H1 (cell line): ENCODE measurements around the gene LBX1. TPM values are rescaled to one million over a fixed set of nuclear protein-coding genes. Genes with fewer than 3 reads are reported as not detected.

Experiments
- CTCF ChIA-PET: fragments of 300-600 bp; sonication (Branson Sonifier 250); formaldehyde crosslinking; loops from one replicate; lab custom pipeline; 2021; ENCODE audit not compliant: partially characterized antibody; lab: Charles Lee
- POLR2A ChIA-PET: fragments of 300-600 bp; sonication (Branson Sonifier 250); formaldehyde crosslinking; loops from one replicate; lab custom pipeline; 2021; ENCODE audit warnings: inconsistent platforms; ENCODE audit not compliant: partially characterized antibody; lab: Charles Lee
- DNase-seq, 2 experiments: peaks; one replicate each; pipeline versions ENCODE4 v3.0.0 to v3.0.0-alpha.2; 2010 to 2022; ENCODE audit warnings: low spot score in 2 of 2, low read depth in 1 of 2, mixed read lengths in 1 of 2
- FAIRE-seq: peaks from 2 replicates; lab custom pipeline; 2011; peaks lifted over from hg19 to GRCh38; lab: Jason Lieb, UNC
- H2AFZ ChIP-seq: 2 replicates; pipeline ENCODE4 v1.8.1; 2012; ENCODE audit warnings: low read length, inconsistent platforms
- H2AK5ac ChIP-seq: 2 replicates; pipeline ENCODE4 v1.6.1; 2013; ENCODE audit warnings: low read depth, low read length
- H2BK120ac ChIP-seq: replicated peaks from 2 replicates; pipeline ENCODE3; 2013; ENCODE audit warnings: low read depth, low read length, inconsistent platforms
- H2BK12ac ChIP-seq: 2 replicates; pipeline ENCODE4 v1.6.1; 2013; ENCODE audit warnings: low read depth, low read length
- H2BK15ac ChIP-seq: 2 replicates; pipeline ENCODE4 v1.6.1; 2013; ENCODE audit warnings: low read length
- H2BK20ac ChIP-seq: 2 replicates; pipeline ENCODE4 v1.6.1; 2013; ENCODE audit warnings: low read length
- H2BK5ac ChIP-seq: 2 replicates; pipeline ENCODE4 v1.6.1; 2013; ENCODE audit warnings: low read depth, low read length
- H3K14ac ChIP-seq: 2 replicates; pipeline ENCODE4 v1.6.1; 2013; ENCODE audit warnings: inconsistent platforms; ENCODE audit not compliant: insufficient read length
- H3K18ac ChIP-seq: 2 replicates; pipeline ENCODE4 v1.6.1; 2013; ENCODE audit warnings: low read length; ENCODE audit errors: extremely low read depth
- H3K23ac ChIP-seq: 2 replicates; pipeline ENCODE4 v1.6.1; 2013; ENCODE audit warnings: inconsistent platforms; ENCODE audit not compliant: insufficient read length
- H3K23me2 ChIP-seq: 2 replicates; pipeline ENCODE4 v1.6.1; 2013; ENCODE audit warnings: low read depth, low read length
- H3K27ac ChIP-seq: 2 replicates; pipeline ENCODE4 v1.6.1; 2011; ENCODE audit warnings: low read depth, low read length, inconsistent platforms
- H3K27me3 ChIP-seq, 4 experiments: replicated peaks in 1 of 4; 1 replicate in 1 of 4; 2 replicates in 3 of 4; pipeline versions ENCODE4 v1.6.1 to v1.8.1; 2011 to 2013; ENCODE audit warnings: low read length in 3 of 4, mild to moderate bottlenecking in 3 of 4, inconsistent platforms in 2 of 4, mixed read lengths in 2 of 4, moderate library complexity in 1 of 4; ENCODE audit not compliant: control insufficient read depth in 3 of 4, insufficient read depth in 3 of 4; ENCODE audit errors: extremely low read depth in 1 of 4
- H3K36me3 ChIP-seq, 4 experiments: 2 replicates each; pipeline versions ENCODE4 v1.6.1 to v1.8.1; 2011 to 2013; ENCODE audit warnings: mild to moderate bottlenecking in 4 of 4, low read length in 3 of 4, moderate library complexity in 2 of 4, control low read depth in 1 of 4, inconsistent platforms in 1 of 4; ENCODE audit not compliant: insufficient read depth in 4 of 4, control insufficient read depth in 2 of 4
- H3K4ac ChIP-seq: replicated peaks from 2 replicates; pipeline ENCODE3; 2013; ENCODE audit warnings: low read length, low read depth, mixed read lengths, inconsistent platforms; ENCODE audit not compliant: insufficient read length
- H3K4me1 ChIP-seq, 4 experiments: replicated peaks in 1 of 4; 1 replicate in 1 of 4; 2 replicates in 3 of 4; pipeline versions ENCODE4 v1.6.1 to v1.8.1; 2011 to 2013; ENCODE audit warnings: low read length in 3 of 4, inconsistent platforms in 2 of 4, mixed read lengths in 1 of 4; ENCODE audit not compliant: insufficient read depth in 4 of 4, control insufficient read depth in 3 of 4
- H3K4me2 ChIP-seq, 2 experiments: 2 replicates each; pipeline versions ENCODE4 v1.6.1 to v1.8.1; 2011 to 2013; ENCODE audit warnings: low read depth in 2 of 2, low read length in 2 of 2, control low read depth in 1 of 2, inconsistent platforms in 1 of 2, mild to moderate bottlenecking in 1 of 2; ENCODE audit not compliant: insufficient read depth in 1 of 2
- H3K4me3 ChIP-seq, 4 experiments: fragments of 200-600, 300-600 bp in 1 of 4; sonication (generic), shearing (Covaris generic), sonication (Bioruptor Twin) in 1 of 4; 2 replicates each; pipeline versions ENCODE4 v1.5.1 to v1.8.1; 2011 to 2016; ENCODE audit warnings: low read length in 4 of 4, low read depth in 3 of 4, control low read depth in 2 of 4, inconsistent platforms in 2 of 4, mild to moderate bottlenecking in 2 of 4, mixed read lengths in 1 of 4, moderate library complexity in 1 of 4; ENCODE audit not compliant: insufficient read depth in 2 of 4; ENCODE audit errors: extremely low read depth in 1 of 4
- H3K56ac ChIP-seq: replicated peaks from 2 replicates; pipeline ENCODE3; 2013; ENCODE audit warnings: low read depth, mild to moderate bottlenecking, mixed read lengths, low read length, inconsistent platforms; ENCODE audit not compliant: insufficient read length
- H3K79me1 ChIP-seq: 2 replicates; pipeline ENCODE4 v1.6.1; 2013; ENCODE audit warnings: low read depth, low read length, control low read depth
- H3K79me2 ChIP-seq, 2 experiments: 2 replicates each; pipeline versions ENCODE4 v1.6.1 to v1.8.1; 2012 to 2013; ENCODE audit warnings: low read length in 2 of 2, mild to moderate bottlenecking in 2 of 2, inconsistent platforms in 1 of 2; ENCODE audit not compliant: insufficient read depth in 2 of 2, control insufficient read depth in 1 of 2
- H3K9ac ChIP-seq, 4 experiments: replicated peaks in 1 of 4; 1 replicate in 1 of 4; 2 replicates in 3 of 4; pipeline versions ENCODE4 v1.6.1 to v1.8.1; 2011 to 2013; ENCODE audit warnings: low read depth in 3 of 4, low read length in 3 of 4, control low read depth in 2 of 4, mild to moderate bottlenecking in 2 of 4, moderate library complexity in 2 of 4, inconsistent platforms in 1 of 4; ENCODE audit errors: extremely low read depth in 1 of 4
- H3K9me3 ChIP-seq, 2 experiments: 2 replicates each; pipeline versions ENCODE4 v1.6.1 to v1.8.1; 2012 to 2013; ENCODE audit warnings: mild to moderate bottlenecking in 2 of 2, moderate library complexity in 2 of 2, control low read depth in 1 of 2, inconsistent platforms in 1 of 2, low read depth in 1 of 2, low read length in 1 of 2, mixed read lengths in 1 of 2; ENCODE audit not compliant: insufficient read depth in 2 of 2
- H4K20me1 ChIP-seq, 2 experiments: replicated peaks in 1 of 2; 2 replicates each; pipeline versions ENCODE3 to v1.8.1; 2011 to 2013; ENCODE audit warnings: inconsistent platforms in 2 of 2, low read length in 2 of 2, mild to moderate bottlenecking in 1 of 2; ENCODE audit not compliant: insufficient read depth in 2 of 2, control insufficient read depth in 1 of 2
- H4K5ac ChIP-seq: 2 replicates; pipeline ENCODE4 v1.6.1; 2013; ENCODE audit warnings: low read length, low read depth, mixed read lengths, inconsistent platforms; ENCODE audit not compliant: insufficient read length
- H4K8ac ChIP-seq: 2 replicates; pipeline ENCODE4 v1.8.0; 2013; ENCODE audit warnings: mild to moderate bottlenecking, moderate library complexity, low read length, inconsistent platforms; ENCODE audit not compliant: insufficient read depth; ENCODE audit errors: extremely low read depth
- H4K91ac ChIP-seq: replicated peaks from 2 replicates; pipeline ENCODE3; 2013; ENCODE audit warnings: low read length, mixed read lengths, inconsistent platforms; ENCODE audit not compliant: insufficient read length
- CHD1 ChIP-seq: IDR thresholded peaks from 2 replicates; pipeline ENCODE4 v1.6.1; 2012; ENCODE audit warnings: low read depth, low read length, improper control_type of control experiment
- JUND ChIP-seq: IDR thresholded peaks from 2 replicates; pipeline ENCODE4 v1.6.1; 2011; ENCODE audit warnings: mild to moderate bottlenecking, improper control_type of control experiment, low read length
- KDM1A ChIP-seq: fragments of 200-600, 300-600 bp; sonication (generic); IDR thresholded peaks from 2 replicates; pipeline ENCODE4 v1.7.1; 2016; ENCODE audit warnings: mild to moderate bottlenecking, low read length, borderline replicate concordance
- TBP ChIP-seq: IDR thresholded peaks from 2 replicates; pipeline ENCODE4 v1.6.1; 2011; ENCODE audit warnings: low read depth, low read length, improper control_type of control experiment
- WGBS, 2 experiments: shearing (Covaris generic) in 1 of 2; methylation state at CpG; one replicate each; pipeline versions ENCODE4 v1.1.6 to v1.1.7; 2013 to 2015; ENCODE audit warnings: low lambda C conversion rate in 2 of 2, mixed read lengths in 2 of 2, inconsistent platforms in 1 of 2, low coverage in 1 of 2, missing lambda C conversion rate in 1 of 2; ENCODE audit not compliant: insufficient replicate concordance in 2 of 2, insufficient coverage in 1 of 2, insufficient read length in 1 of 2; ENCODE audit errors: extremely low coverage in 1 of 2, missing lambda C conversion rate in 1 of 2; 5-methylcytosine and 5-hydroxymethylcytosine counted together
- polyA plus RNA-seq, 7 experiments: library from polyadenylated mRNA; depleted of rRNA in 3 of 7; stranded (reverse) in 5 of 7; unstranded in 2 of 7; fragments of >200 nt in 5 of 7; fragments of 200-250 nt in 2 of 7; gene quantifications; 1 replicate in 5 of 7; 2 replicates in 1 of 7; 4 replicates in 1 of 7; pipeline versions ENCODE4 v1.2.1 to v1.2.3, GENCODE V29; 2011 to 2013; ENCODE audit warnings: missing spikeins in 2 of 7, mixed read lengths in 2 of 7
- total RNA-seq: library from RNA; stranded (reverse); fragmentation: NEBNext Ultra II Directional; extraction: Animal tissue kit (Norgen Biotek cat#: 25700); gene quantifications from 2 replicates; pipeline ENCODE4 v1.2.1, GENCODE V29; 2021

The LBX1 gene
- total and polyA plus RNA-seq, 2 of the 8 experiments (the other 6 are each of a cell fraction or from before 2014, with no cell fraction given): not detected

GRCh38 chr10:101246639-101247038 is 17.4 kb upstream of the LBX1 start:
- no peaks in the 10 kb centered on the region; a peak in 1 of 7 replicates for H3K4me1 ChIP-seq
- H3K23ac ChIP-seq: no peak overlapping the region
- H4K20me1 ChIP-seq: no peaks in the 10 kb centered on the region
- no peak overlapping the region for H3K4ac ChIP-seq
- H3K4me2 ChIP-seq: no peak overlapping the region
- DNase-seq (no peak), FAIRE-seq (no peak)
- no peak overlapping the region for H3K14ac ChIP-seq
- 89% methylated on average over 2 of the region's 2 CpGs; no CpG with 5 or more reads in 1 of the 2 experiments for WGBS, 2 experiments
- H3K9me3 ChIP-seq: no peaks in the 10 kb centered on the region
- no peak overlapping the region for H2BK5ac ChIP-seq
- H4K5ac ChIP-seq: no peak overlapping the region
- no peak overlapping the region for H2AFZ ChIP-seq
- H3K79me1 ChIP-seq: no peaks in the 10 kb centered on the region
- H3K23me2 ChIP-seq: peaks cover 1% of the 10 kb centered on the region; the same call in 1 of the 2 replicates
- peaks cover 2 to 23% (median 9%) of the 10 kb centered on the region in 4 experiments; a peak in 5 of 7 replicates for H3K27me3 ChIP-seq
- H3K79me2 ChIP-seq: no peaks in the 10 kb centered on the region
- H3K9ac ChIP-seq: no peak overlapping the region
- H3K4me3 ChIP-seq: no peak overlapping the region
- CTCF ChIA-PET: interaction anchor here (1.1 to 1.7 kb wide), 2 partner anchors 18 to 105 kb away, joined by 3 to 6 read pairs; no protein-coding TSS in a partner anchor
- no peak overlapping the region for H2BK120ac ChIP-seq
- H2BK20ac ChIP-seq: no peak overlapping the region
- no peak overlapping the region for H2BK15ac ChIP-seq
- H4K91ac ChIP-seq: no peak overlapping the region
- H2AK5ac ChIP-seq: no peak overlapping the region
- H3K36me3 ChIP-seq: no peaks in the 10 kb centered on the region
- H3K56ac ChIP-seq: no peak overlapping the region
- no peak overlapping the region for H4K8ac ChIP-seq
- no peak overlapping the region for H2BK12ac ChIP-seq
- H3K18ac ChIP-seq: no peak overlapping the region
- POLR2A ChIA-PET: no interaction called here
- no peak overlapping the region for H3K27ac ChIP-seq
- no peak for TF ChIP-seq KDM1A
- no peak for TF ChIP-seq JUND
- TF ChIP-seq CHD1: no peak
- TF ChIP-seq TBP: no peak
